ENCODE measurements around the gene RNF123.
A peak's percentile ranks its signal among the peaks of the same experiment; 100 is the strongest.

RNF123 gene

GRCh38 chr3:49703443-49703927 lies 14.1 kb downstream of the RNF123 start:
- peak; percentile 67 for DNase-seq (ENCODE audit: low spot score)

DNA sequence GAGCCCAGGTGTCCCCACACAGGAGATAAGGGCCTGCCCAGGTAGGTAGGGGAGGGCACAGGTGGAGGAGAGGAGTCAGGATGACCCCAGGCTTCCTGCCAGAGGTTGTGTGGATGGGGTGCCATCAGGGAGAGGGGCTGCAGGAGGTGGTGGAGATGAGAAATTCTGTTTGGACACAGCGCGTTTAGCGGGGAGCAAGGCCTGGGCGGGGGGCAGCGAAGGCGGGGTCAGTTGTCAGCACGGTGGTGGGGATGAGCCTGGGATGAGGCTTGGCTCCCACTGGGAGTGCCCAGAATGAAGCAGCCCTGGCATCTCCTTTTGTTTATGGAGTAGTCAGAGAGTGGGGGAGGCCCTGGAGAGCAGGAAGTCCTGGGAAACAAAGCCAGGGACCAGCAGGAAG lies 14.6 kb downstream of the RNF123 start:
- DNase-seq (ENCODE audit: low spot score) = no peak

DNA sequence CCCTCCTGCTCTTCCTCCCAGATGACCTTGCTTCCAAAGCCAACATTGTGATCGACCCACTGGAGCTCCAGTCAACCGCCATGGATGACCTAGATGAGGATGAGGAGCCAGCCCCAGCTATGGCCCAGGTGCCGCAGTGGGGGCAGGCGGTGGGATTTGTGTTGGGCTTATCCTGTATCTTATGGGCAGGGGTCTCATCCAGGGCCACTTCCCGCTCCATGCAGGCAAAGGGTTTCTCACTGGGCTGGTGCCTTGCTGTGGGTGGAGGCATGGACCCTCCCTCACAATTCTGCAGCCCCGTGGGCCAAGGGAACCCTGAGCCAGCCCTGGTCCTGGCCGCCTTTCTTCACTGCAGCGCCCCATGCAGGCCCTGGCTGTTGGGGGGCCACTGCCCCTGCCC lies 15.3 kb downstream of the RNF123 start:
- DNase-seq (ENCODE audit: low spot score) = no peak

GRCh38 chr3:49705390-49705960 lies 16.1 kb downstream of the RNF123 start:
- DNase-seq (ENCODE audit: low spot score) = no peak

DNA sequence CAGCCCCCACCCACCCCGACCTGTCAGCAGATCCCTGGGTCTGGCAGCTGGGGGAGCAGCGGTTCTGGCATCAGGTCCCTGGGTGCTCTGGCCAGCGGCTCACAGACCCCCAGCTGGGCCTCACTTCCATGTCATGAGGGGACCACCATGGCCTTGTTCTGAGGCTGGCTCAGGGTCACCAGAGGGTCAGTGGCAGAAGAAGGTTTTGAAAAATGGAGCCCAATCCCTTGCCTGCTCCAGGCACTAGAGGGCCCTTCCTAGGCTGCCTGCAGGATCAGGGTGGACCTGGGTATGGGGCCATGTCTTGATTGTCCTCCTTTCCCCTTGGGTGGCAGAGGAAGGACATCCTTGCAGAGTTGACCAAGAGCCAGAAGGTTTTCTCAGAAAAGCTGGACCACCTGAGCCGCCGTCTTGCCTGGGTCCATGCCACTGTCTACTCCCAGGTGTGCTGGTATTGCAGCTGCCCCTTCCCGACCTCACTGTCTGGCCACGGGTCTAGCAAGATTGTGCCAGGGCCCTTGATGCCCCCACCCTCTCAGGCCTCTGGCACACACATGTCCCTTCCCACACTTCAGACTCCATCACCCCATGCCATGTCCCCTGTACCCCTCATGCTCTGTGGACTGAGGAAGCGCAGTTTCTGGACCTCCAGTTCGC lies 17.2 kb downstream of the RNF123 start:
- DNase-seq (ENCODE audit: low spot score) = no peak

GRCh38 chr3:49707113-49707480 lies 17.7 kb downstream of the RNF123 start:
- DNase-seq (ENCODE audit: low spot score) = no peak

- DNase-seq (ENCODE audit: low spot score) = no peak
These were observed 20.5 kb downstream of the RNF123 start for GRCh38 chr3:49709852-49710251.

DNA sequence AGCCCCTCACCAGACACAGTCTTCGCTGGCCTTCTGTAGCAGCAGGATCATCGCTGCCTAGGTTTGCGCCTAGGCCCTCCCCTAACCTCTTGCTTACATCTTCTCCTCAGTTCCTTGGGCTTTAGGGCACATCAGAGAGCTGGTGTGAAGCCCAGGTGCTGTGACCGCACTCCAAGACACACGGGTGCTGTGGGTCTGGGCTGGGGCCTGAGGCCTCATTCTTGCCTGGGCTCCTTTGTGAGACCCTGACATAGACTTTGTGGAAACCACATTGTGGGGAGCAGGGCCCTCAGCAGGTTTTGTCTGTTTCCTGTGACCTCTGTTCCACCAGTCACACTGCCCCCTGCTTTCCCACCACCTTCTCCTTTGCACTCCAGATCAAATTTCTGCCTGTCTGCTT lies 22.1 kb downstream of the RNF123 start:
- DNase-seq (ENCODE audit: low spot score) = no peak

- DNase-seq (ENCODE audit: low spot score) = no peak
These were observed 22.8 kb downstream of the RNF123 start for GRCh38 chr3:49712166-49712565.

GRCh38 chr3:49712631-49713317 lies 23.4 kb downstream of the RNF123 start:
- DNase-seq (ENCODE audit: low spot score) = no peak

DNA sequence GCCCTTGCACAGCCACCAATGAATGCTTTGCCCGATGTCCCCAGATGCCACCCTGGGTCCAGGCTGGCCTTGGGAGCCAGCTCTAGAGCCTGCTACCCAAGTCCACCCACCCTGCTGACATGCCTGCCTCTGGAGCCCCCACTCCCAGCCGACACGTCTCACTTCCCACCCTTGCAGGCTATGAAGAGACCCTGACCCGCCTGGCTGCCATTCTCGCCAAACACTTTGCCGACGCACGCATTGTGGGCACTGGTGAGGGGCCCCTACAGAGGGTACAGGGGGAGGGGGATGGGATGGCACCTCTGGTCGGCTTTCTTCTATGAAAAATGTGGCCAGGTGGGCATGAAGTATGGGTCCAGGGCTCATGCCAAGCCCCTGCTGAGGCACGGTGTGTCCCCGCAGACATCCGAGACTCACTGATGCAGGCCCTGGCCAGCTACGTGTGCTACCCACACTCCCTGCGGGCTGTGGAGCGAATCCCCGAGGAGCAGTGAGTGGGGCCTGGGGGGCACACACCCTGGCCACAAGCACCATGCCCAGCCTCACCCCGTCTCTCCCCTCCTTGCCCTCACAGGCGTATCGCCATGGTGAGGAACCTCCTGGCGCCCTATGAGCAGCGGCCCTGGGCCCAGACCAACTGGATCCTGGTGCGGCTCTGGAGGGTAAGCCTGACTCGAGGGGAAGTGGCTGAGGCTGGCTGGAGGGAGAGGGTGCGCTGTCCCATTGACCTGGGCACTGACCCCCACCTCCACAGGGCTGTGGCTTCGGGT lies 24.2 kb downstream of the RNF123 start:
- no peak for DNase-seq (ENCODE audit: low spot score)

GRCh38 chr3:49714728-49715550 lies 25.6 kb downstream of the RNF123 start:
- DNase-seq (ENCODE audit: low spot score) = no peak

- no peak for DNase-seq (ENCODE audit: low spot score)
These were observed 26.3 kb downstream of the RNF123 start for GRCh38 chr3:49715611-49716121.

- no peak for DNase-seq (ENCODE audit: low spot score)
These were observed 26.8 kb downstream of the RNF123 start for GRCh38 chr3:49716169-49716568.

DNA sequence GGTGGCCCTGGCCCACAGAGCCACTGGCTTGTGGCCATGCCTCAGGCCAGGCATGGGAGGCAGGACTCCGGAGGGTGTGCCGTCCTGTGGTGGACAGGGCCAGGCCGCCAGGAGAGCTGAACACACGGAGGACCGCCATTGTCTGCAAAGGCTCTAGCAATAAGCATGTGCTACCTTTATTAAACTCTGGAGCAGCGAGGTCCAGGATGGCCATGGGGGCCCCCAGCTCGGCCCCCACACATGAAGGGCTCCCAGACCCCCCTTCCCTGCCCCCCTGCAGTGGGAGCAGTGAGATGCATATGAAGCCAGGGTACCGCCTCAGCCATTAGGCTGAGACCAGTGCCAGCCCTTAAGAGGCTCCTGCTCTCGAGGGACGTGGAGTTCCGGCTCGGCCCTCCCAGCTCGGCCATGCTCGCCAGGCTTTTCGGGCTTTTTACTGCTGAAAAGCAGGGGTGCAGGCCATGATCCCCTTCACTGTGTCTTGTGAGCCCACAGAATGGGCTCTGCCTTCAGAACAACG lies 27.4 kb downstream of the RNF123 start:
- DNase-seq (ENCODE audit: low spot score) = no peak

DNA sequence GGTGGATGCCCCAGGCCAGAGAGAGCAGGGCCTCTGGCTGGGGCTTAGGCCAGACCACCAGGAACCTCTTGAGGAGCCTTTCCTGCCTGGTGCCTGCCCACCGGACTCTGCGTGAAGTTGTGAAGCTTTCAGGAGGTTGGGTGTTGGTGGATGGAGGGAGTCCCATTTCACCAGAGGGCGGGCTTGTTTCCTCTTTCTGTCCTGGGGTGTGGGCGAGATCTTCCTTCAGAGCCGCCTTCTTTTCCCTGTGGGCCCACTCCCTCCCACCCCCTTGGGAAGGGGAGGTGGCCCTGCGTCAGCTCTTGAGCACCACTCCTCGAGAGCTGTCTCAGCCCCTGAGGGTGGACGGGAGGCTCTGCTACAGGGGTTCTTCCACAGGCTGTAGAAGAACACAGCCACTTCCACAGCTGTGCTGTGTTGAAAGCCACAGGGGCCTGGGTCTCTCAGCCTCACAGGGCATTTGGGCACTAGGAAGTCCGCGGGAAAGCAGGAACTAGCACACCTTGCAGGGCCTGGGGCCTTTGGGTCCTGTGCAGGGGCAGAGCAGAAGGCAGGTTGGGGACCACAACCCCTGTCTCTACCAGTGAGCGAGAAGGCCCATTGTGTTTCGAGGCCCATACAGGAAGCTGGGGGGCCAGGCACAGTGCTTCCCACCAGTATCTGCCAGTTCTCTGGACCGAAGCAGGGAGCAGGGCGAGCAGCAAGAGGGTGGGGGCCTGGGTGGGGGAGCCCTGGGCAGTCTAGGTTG lies 28.0 kb downstream of the RNF123 start:
- no peak for DNase-seq (ENCODE audit: low spot score)

GRCh38 chr3:49717959-49718857 lies 28.9 kb downstream of the RNF123 start:
- DNase-seq (ENCODE audit: low spot score) = no peak

GRCh38 chr3:49718858-49719213 lies 29.5 kb downstream of the RNF123 start:
- DNase-seq (ENCODE audit: low spot score) = no peak

- DNase-seq (ENCODE audit: low spot score) = peak; percentile 95
These were observed 30.0 kb downstream of the RNF123 start, which contains the start of gene AMIGO3 for GRCh38 chr3:49719214-49719884. TSS of gene AMIGO3 (minus strand) at chr3:49719684. CDS start at chr3:49719465, 219 bp downstream.
